Retina (tissue), 1 donor: ENCODE data around the gene B4GALNT3.

ENCODE experiments used
- DNase-seq: peaks from one replicate; pipeline ENCODE4 v3.0.0-alpha.2; 2016

The B4GALNT3 gene

GRCh38 chr12:602700-603068 lies 142.9 kb downstream of the B4GALNT3 start:
- DNase-seq, result no peak

DNA sequence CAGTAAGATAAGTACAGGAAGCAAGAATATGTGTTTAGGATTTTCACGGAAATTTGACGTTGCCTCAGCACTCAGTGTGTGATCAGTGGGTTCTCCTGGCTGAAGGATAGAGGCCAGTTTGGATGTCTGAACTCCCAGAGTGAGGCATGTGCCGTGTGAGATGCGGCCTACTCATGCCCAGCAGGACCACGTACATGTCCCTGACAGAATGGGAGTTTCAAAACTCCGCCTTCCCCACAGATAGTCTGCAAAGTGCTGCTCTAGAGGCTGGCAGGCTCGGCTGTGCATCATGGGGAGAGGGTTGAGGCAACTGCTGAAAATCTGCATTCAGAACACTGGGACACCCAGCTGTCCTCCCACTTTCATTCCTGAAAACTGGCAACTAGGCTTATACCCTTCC lies 145.2 kb downstream of the B4GALNT3 start:
- DNase-seq, result no peak

GRCh38 chr12:607541-608001 lies 147.8 kb downstream of the B4GALNT3 start:
- DNase-seq, result no peak

- DNase-seq, result no peak
These were observed 148.7 kb downstream of the B4GALNT3 start for GRCh38 chr12:608413-608812.

- DNase-seq, result no peak
These were observed 149.2 kb downstream of the B4GALNT3 start for GRCh38 chr12:608921-609320.

- no peak for DNase-seq
These were observed 152.0 kb downstream of the B4GALNT3 start for GRCh38 chr12:611721-612120.

- no peak for DNase-seq
These were observed 152.6 kb downstream of the B4GALNT3 start for GRCh38 chr12:612293-612692.

- DNase-seq, result no peak
These were observed 153.1 kb downstream of the B4GALNT3 start for GRCh38 chr12:612886-613285.
